Measurements from ENCODE around the gene TRAPPC2B. TPM values are rescaled to one million over a fixed set of nuclear protein-coding genes. Genes with fewer than 3 reads are reported as not detected.

The TRAPPC2B gene
- total and polyA plus RNA-seq, 2 of the 13 experiments (the other 11 are each of a cell fraction or from before 2014, with no cell fraction given): 13.3 to 17.7 TPM

GRCh38 chr19:57377498-57378146, 14.3 kb downstream of the TRAPPC2B start:
- in situ Hi-C loops (cut with HindIII; ENCODE audit: extremely low pct_ligation_motif_present, low pct_unique_long_range_greater_than_20kb): no loop called here
- no peak overlapping the region for H3K27ac ChIP-seq (ENCODE audit: extremely low read length, insufficient read depth, low read length)
- intact Hi-C loops (cut with micrococcal nuclease; ENCODE audit: unreplicated experiment): no loop called here
- no peaks in the 10 kb centered on the region for H4K20me1 ChIP-seq (ENCODE audit: insufficient read depth, low read length)
- H3K27me3 ChIP-seq (ENCODE audit: control insufficient read depth in 1 of 2, insufficient read depth in 2 of 2, low read length in 2 of 2): no peaks in the 10 kb centered on the region
- H3K4me3 ChIP-seq (replicated peaks in 1 of 3; ENCODE audit: insufficient read depth in 1 of 3, low read depth in 2 of 3, low read length in 3 of 3): no peak overlapping the region
- WGBS (ENCODE audit: low lambda C conversion rate): 93% methylated on average over 3 of the region's 3 CpGs
- POLR2A ChIA-PET: no interaction called here
- no peaks in the 10 kb centered on the region for H3K4me1 ChIP-seq (ENCODE audit: insufficient read depth, low read length)
- DNase-seq (ENCODE audit: low spot score) (no peak), ATAC-seq (no peak), FAIRE-seq (no peak)
- H3K36me3 ChIP-seq (replicated peaks in 1 of 2; ENCODE audit: control insufficient read depth in 1 of 2, insufficient read depth in 2 of 2, low read length in 2 of 2): peaks cover 2 to 11% of the 10 kb centered on the region in 2 experiments; a peak in 2 of 5 replicates
- peaks cover 7% of the 10 kb centered on the region; the same call in 1 of the 2 replicates for H3K9me3 ChIP-seq (ENCODE audit: low read length)
- H3K4me2 ChIP-seq (ENCODE audit: low read depth, low read length): no peak overlapping the region
- BruUV-seq (replicated peaks): no TSS peak
- no peaks in the 10 kb centered on the region for H3K79me2 ChIP-seq (ENCODE audit: insufficient read depth, low read length)
- TF ChIP-seq SYNCRIP (IDR thresholded peaks at IDR 0.05; ENCODE audit: insufficient read depth, low read depth, low read length) (no peak), HES4 (CRISPR knock-in tag; IDR thresholded peaks at IDR 0.05; ENCODE audit: borderline replicate concordance) (no peak), PCBP1 (IDR thresholded peaks at IDR 0.05; ENCODE audit: borderline replicate concordance, low read depth, low read length) (no peak), SP5 (CRISPR knock-in tag; IDR thresholded peaks at IDR 0.05; ENCODE audit: borderline replicate concordance, low read depth) (no peak), ATF6 (CRISPR knock-in tag; conservative IDR thresholded peaks at IDR 0.05) (no peak), MXD4 (CRISPR knock-in tag; IDR thresholded peaks at IDR 0.05) (no peak), PCBP2 (optimal IDR thresholded peaks at IDR 0.05; ENCODE audit: low read depth, low read length, poor library complexity, severe bottlenecking) (no peak), ZBTB42 (CRISPR knock-in tag; IDR thresholded peaks at IDR 0.05) (no peak), ONECUT2 (CRISPR knock-in tag; IDR thresholded peaks at IDR 0.05) (no peak), DRAP1 (CRISPR knock-in tag; IDR thresholded peaks at IDR 0.05) (no peak), NR2C2 (CRISPR knock-in tag; IDR thresholded peaks at IDR 0.05; ENCODE audit: borderline replicate concordance) (no peak), NCOA5 (CRISPR knock-in tag; IDR thresholded peaks at IDR 0.05) (no peak), KAT8 (CRISPR knock-in tag; IDR thresholded peaks at IDR 0.05) (no peak)
- CTCF ChIA-PET (ENCODE audit: low intra/inter-chr PET ratio, low total read pairs): no interaction called here
- H3K9ac ChIP-seq (ENCODE audit: insufficient read depth, low read depth, low read length): no peak overlapping the region
- no peak overlapping the region for H2AFZ ChIP-seq (ENCODE audit: low read length)
